Endothelial cell of umbilical vein (primary cell): Measurements from ENCODE around the gene TRANK1. TPM values are rescaled to one million over a fixed set of nuclear protein-coding genes. Genes with fewer than 3 reads are reported as not detected.
"Not testable (repeated sequence)": the region's sequence is repeated elsewhere in the genome, so short reads cannot be mapped to it uniquely, and the experiment has no call there.

Experiments used
- BruUV-seq: library from RNA; stranded (reverse); fragments of 400-500 nt; replicated peaks from 2 replicates; lab custom pipeline; 2021; lab: Mats Ljungman, UMichigan
- CTCF ChIA-PET: fragments of 300-600, 350-600 bp; sonication (Branson Sonifier 250); formaldehyde crosslinking; loops from one replicate; lab custom pipeline; 2021; ENCODE audit warnings: antibody characterized with exemption, inconsistent platforms; lab: Charles Lee
- POLR2A ChIA-PET: fragments of 300-600, 350-600 bp; sonication (Branson Sonifier 250); formaldehyde crosslinking; loops from one replicate; lab custom pipeline; 2021; ENCODE audit warnings: antibody characterized with exemption, inconsistent platforms; lab: Charles Lee
- DNase-seq: peaks from one replicate; pipeline ENCODE4 v3.0.0-alpha.2; 2011; ENCODE audit warnings: low read depth, low spot score
- FAIRE-seq: peaks from 2 replicates; lab custom pipeline; 2011; peaks lifted over from hg19 to GRCh38; lab: Jason Lieb, UNC
- H2AFZ ChIP-seq: 2 replicates; pipeline ENCODE4 v1.6.0; 2012; ENCODE audit warnings: low read depth, low read length, control low read depth, inconsistent platforms
- H3K27ac ChIP-seq: 2 replicates; pipeline ENCODE4 v1.5.1; 2011; ENCODE audit warnings: low read depth, mild to moderate bottlenecking, control low read depth, low read length, moderate library complexity; ENCODE audit not compliant: insufficient read depth
- H3K27me3 ChIP-seq, 2 experiments: 2 replicates each; pipeline versions ENCODE4 v1.6.0 to v1.6.1; 2011; ENCODE audit warnings: low read length in 2 of 2, mixed read lengths in 1 of 2; ENCODE audit not compliant: control insufficient read depth in 2 of 2, insufficient read depth in 2 of 2
- H3K36me3 ChIP-seq, 2 experiments: 2 replicates in 1 of 2; 3 replicates in 1 of 2; pipeline ENCODE4 v1.5.1; 2011; ENCODE audit warnings: low read length in 2 of 2, mild to moderate bottlenecking in 1 of 2, moderate library complexity in 1 of 2; ENCODE audit not compliant: control insufficient read depth in 2 of 2, insufficient read depth in 2 of 2; ENCODE audit errors: extremely low read depth in 1 of 2
- H3K4me1 ChIP-seq: 3 replicates; pipeline ENCODE4 v1.5.1; 2011; ENCODE audit warnings: mild to moderate bottlenecking, low read length; ENCODE audit not compliant: control insufficient read depth, insufficient read depth; ENCODE audit errors: extremely low read depth
- H3K4me2 ChIP-seq: 2 replicates; pipeline ENCODE4 v1.6.1; 2011; ENCODE audit warnings: low read length, control low read depth, mixed read lengths; ENCODE audit not compliant: insufficient read depth
- H3K4me3 ChIP-seq, 3 experiments: fragments of 200-600 bp in 1 of 3; sonication (generic), shearing (Covaris generic) in 1 of 3; replicated peaks in 1 of 3; 2 replicates each; pipeline ENCODE4 v1.5.1; 2011 to 2016; ENCODE audit warnings: control low read depth in 3 of 3, low read length in 3 of 3, mild to moderate bottlenecking in 2 of 3, inconsistent platforms in 1 of 3, low read depth in 1 of 3, moderate library complexity in 1 of 3; ENCODE audit not compliant: insufficient read depth in 1 of 3
- H3K79me2 ChIP-seq: 2 replicates; pipeline ENCODE4 v1.6.0; 2012; ENCODE audit warnings: low read length, inconsistent platforms; ENCODE audit not compliant: control insufficient read depth, insufficient read depth
- H3K9ac ChIP-seq: replicated peaks from 2 replicates; pipeline ENCODE3; 2011; ENCODE audit warnings: low read length, control low read depth; ENCODE audit not compliant: insufficient read depth; ENCODE audit errors: extremely low read depth
- H3K9me1 ChIP-seq: replicated peaks from 3 replicates; pipeline ENCODE4 v1.6.0; 2011; ENCODE audit warnings: mild to moderate bottlenecking, low read length; ENCODE audit not compliant: control insufficient read depth, insufficient read depth; ENCODE audit errors: extremely low read depth
- H3K9me3 ChIP-seq: replicated peaks from 2 replicates; pipeline ENCODE4 v1.5.1; 2012; ENCODE audit warnings: low read length, inconsistent platforms; ENCODE audit not compliant: control insufficient read depth, insufficient read depth
- H4K20me1 ChIP-seq: replicated peaks from 2 replicates; pipeline ENCODE3; 2011; ENCODE audit warnings: mild to moderate bottlenecking, low read length; ENCODE audit not compliant: control insufficient read depth, insufficient read depth; ENCODE audit errors: extremely low read depth
- EZH2 ChIP-seq: IDR thresholded peaks from 2 replicates; pipeline ENCODE4 v1.6.1; 2012; ENCODE audit warnings: borderline replicate concordance, low read depth, mild to moderate bottlenecking, moderate library complexity, low read length, inconsistent platforms; ENCODE audit not compliant: severe bottlenecking
- FOS ChIP-seq: IDR thresholded peaks from 2 replicates; pipeline ENCODE4 v1.6.1; 2011; ENCODE audit warnings: mild to moderate bottlenecking, low read length, moderate library complexity, borderline replicate concordance; ENCODE audit not compliant: insufficient read depth
- GATA2 ChIP-seq: IDR thresholded peaks from 2 replicates; pipeline ENCODE4 v1.7.0; 2011; ENCODE audit warnings: low read depth, mild to moderate bottlenecking, moderate library complexity, mixed read lengths, low read length; ENCODE audit not compliant: insufficient read length, insufficient read depth
- JUN ChIP-seq: IDR thresholded peaks from 2 replicates; pipeline ENCODE4 v1.6.1; 2011; ENCODE audit warnings: borderline replicate concordance, low read depth; ENCODE audit not compliant: insufficient read length, insufficient read depth
- MYC ChIP-seq: IDR thresholded peaks from one replicate; pipeline ENCODE4 v1.6.1; 2011; ENCODE audit warnings: mild to moderate bottlenecking, low read depth, low read length
- dilution Hi-C: fragments of 300-500 bp; cut with MboI; formaldehyde crosslinking; loops from one replicate; pipeline ENCODE4 v1.15.0; 2019; ENCODE audit warnings: low sequenced_read_pairs; ENCODE audit not compliant: extremely low pct_ligation_motif_present
- intact Hi-C: fragments of 100-400 bp; cut with micrococcal nuclease; formaldehyde crosslinking; loops from one replicate; pipeline ENCODE4 v1.10.0; 2022
- polyA plus RNA-seq, 4 experiments: library from polyadenylated mRNA; depleted of rRNA in 3 of 4; stranded (reverse) in 3 of 4; unstranded in 1 of 4; fragments of >200 nt; gene quantifications; 2 replicates each; pipeline versions ENCODE4 v1.2.1 to v1.2.3, GENCODE V29; 2011 to 2012; ENCODE audit warnings: missing spikeins in 1 of 4
- total RNA-seq: library from RNA; stranded (reverse); gene quantifications from 2 replicates; pipeline ENCODE4 v1.2.3, GENCODE V29; 2021
- TF ChIP-seq, protein P1 (sequence below), 2 donors: IDR thresholded peaks; 1 replicate in 1 of 2; 2 replicates in 1 of 2; pipeline ENCODE4 v1.5.1; 2011; ENCODE audit warnings: low read length in 2 of 2, mild to moderate bottlenecking in 2 of 2, moderate library complexity in 2 of 2, control low read depth in 1 of 2, inconsistent platforms in 1 of 2, low read depth in 1 of 2; ENCODE audit not compliant: insufficient read depth in 1 of 2; ENCODE audit errors: extremely low read depth in 1 of 2

TRANK1 gene
- total and polyA plus RNA-seq, 2 donors (not counting 3 experiments of a cell fraction or from before 2014, with no cell fraction given), result 4.6 to 14.4 TPM

DNA sequence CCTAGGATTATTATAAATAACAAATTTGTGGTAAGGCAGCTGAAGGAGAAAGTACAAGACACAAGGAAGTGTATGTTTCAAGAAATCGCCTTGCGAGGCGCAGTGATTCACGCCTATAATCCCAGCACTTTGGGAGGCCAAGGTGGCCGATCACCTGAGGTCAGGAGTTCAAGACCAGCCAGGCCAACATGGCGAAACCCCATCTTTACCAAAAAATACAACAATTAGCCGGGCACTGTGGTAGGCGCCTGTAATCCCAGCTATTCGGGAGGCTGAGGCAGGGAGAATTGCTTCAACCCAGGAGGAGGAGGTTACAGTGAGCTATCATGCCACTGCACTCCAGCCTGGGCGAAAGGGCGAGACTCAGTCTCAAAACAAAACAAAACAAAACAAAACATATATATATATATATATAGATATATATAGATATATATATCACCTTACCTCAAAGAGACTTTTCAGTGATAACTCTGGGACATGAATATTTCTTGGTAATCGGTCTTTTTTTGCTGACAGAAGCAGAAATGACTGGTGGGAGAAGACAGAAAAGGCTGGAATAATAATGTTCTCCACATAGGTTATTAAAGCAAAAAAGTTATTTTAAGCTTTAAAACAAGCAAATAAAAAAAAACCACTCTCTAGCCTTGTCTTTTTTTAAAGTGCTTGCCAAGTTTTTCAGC is 52.3 kb downstream of the TRANK1 start:
- POLR2A ChIA-PET, result no interaction called here
- no peak for TF ChIP-seq MYC
- TF ChIP-seq GATA2, result no peak
- Histone ChIP-seq H3K4me1 (peaks cover 9% of the 10 kb centered on the region), H3K36me3 (peaks cover 0 to 2% of the 10 kb centered on the region in 2 experiments), H3K9me1 (no peaks in the 10 kb centered on the region), H3K27me3 (no peaks in the 10 kb centered on the region), H2AFZ (no peak overlapping the region), H3K4me2 (peak overlapping the region; percentile 43), H3K27ac (peak overlapping the region; percentile 24), H3K9ac (no peak overlapping the region), H3K9me3 (no peaks in the 10 kb centered on the region), H4K20me1 (no peaks in the 10 kb centered on the region), H3K79me2 (no peaks in the 10 kb centered on the region), H3K4me3 (no peak overlapping the region)
- no TSS peak for BruUV-seq
- DNase-seq (no peak), FAIRE-seq (no peak)
- dilution Hi-C loops, result no loop called here
- intact Hi-C loops, result loop anchor here (1.0 kb wide), 1 partner anchor 16 kb away; no protein-coding TSS in a partner anchor
- CTCF ChIA-PET, result interaction anchor here (0.7 to 1.4 kb wide), 6 partner anchors 8 to 416 kb away, joined by 3 to 9 read pairs (median 4); no protein-coding TSS in a partner anchor

GRCh38 chr3:36891701-36892160 is 53.1 kb downstream of the TRANK1 start:
- Histone ChIP-seq H3K4me2 (no peak overlapping the region), H3K36me3 (peaks cover 0 to 2% of the 10 kb centered on the region in 2 experiments), H3K9me3 (no peaks in the 10 kb centered on the region), H3K4me3 (no peak overlapping the region), H4K20me1 (no peaks in the 10 kb centered on the region), H3K27ac (no peak overlapping the region), H3K9ac (no peak overlapping the region), H3K9me1 (no peaks in the 10 kb centered on the region), H3K27me3 (no peaks in the 10 kb centered on the region), H3K4me1 (peaks cover 9% of the 10 kb centered on the region), H2AFZ (no peak overlapping the region), H3K79me2 (no peaks in the 10 kb centered on the region)
- dilution Hi-C loops (no loop called here), intact Hi-C loops (no loop called here)
- DNase-seq (no peak), FAIRE-seq (no peak)
- BruUV-seq, result no TSS peak
- CTCF ChIA-PET, result interaction anchor here (1.2 to 1.4 kb wide), 3 partner anchors 9 to 23 kb away, joined by 3 to 4 read pairs (median 3); no protein-coding TSS in a partner anchor
- TF ChIP-seq FOS (no peak), EZH2 (no peak), MYC (no peak), JUN (no peak)
- TF ChIP-seq, protein P1, sequence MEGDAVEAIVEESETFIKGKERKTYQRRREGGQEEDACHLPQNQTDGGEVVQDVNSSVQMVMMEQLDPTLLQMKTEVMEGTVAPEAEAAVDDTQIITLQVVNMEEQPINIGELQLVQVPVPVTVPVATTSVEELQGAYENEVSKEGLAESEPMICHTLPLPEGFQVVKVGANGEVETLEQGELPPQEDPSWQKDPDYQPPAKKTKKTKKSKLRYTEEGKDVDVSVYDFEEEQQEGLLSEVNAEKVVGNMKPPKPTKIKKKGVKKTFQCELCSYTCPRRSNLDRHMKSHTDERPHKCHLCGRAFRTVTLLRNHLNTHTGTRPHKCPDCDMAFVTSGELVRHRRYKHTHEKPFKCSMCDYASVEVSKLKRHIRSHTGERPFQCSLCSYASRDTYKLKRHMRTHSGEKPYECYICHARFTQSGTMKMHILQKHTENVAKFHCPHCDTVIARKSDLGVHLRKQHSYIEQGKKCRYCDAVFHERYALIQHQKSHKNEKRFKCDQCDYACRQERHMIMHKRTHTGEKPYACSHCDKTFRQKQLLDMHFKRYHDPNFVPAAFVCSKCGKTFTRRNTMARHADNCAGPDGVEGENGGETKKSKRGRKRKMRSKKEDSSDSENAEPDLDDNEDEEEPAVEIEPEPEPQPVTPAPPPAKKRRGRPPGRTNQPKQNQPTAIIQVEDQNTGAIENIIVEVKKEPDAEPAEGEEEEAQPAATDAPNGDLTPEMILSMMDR (IDR thresholded peaks at IDR 0.05; ENCODE audit: extremely low read depth in 1 of 2, insufficient read depth in 1 of 2, low read depth in 1 of 2, low read length in 2 of 2), result no peak
- POLR2A ChIA-PET, result no interaction called here

- H3K9me3 ChIP-seq, H3K79me2 ChIP-seq, intact Hi-C loops, H2AFZ ChIP-seq, FAIRE-seq, H3K4me1 ChIP-seq, H3K4me3 ChIP-seq, H3K27ac ChIP-seq, H3K9ac ChIP-seq, POLR2A ChIA-PET, H3K4me2 ChIP-seq, H3K9me1 ChIP-seq, H4K20me1 ChIP-seq, H3K27me3 ChIP-seq, H3K36me3 ChIP-seq, DNase-seq, dilution Hi-C loops, BruUV-seq: not testable (repeated sequence)
- CTCF ChIA-PET, result interaction anchor here (1.4 kb wide), 1 partner anchor 22 kb away, joined by 4 read pairs; no protein-coding TSS in a partner anchor
Measured at GRCh38 chr3:36891097-36891496, 53.8 kb downstream of the TRANK1 start.
